Measurements from ENCODE around the gene IFT80. TPM values are rescaled to one million over a fixed set of nuclear protein-coding genes. Genes with fewer than 3 reads are reported as not detected.
A peak's percentile ranks its signal among the peaks of the same experiment; 100 is the strongest.

Gene IFT80
- 10 to 100 TPM in 1 of 3 donors, 1 to 10 TPM in 2; 5.5 to 10.1 (median 6.5) TPM for total RNA-seq

- ATAC-seq = peak; percentile 94 to 95
- peaks cover 17% of the 10 kb centered on the region for H3K36me3 Mint-ChIP-seq (ENCODE audit: insufficient read depth)
- H3K4me3 Mint-ChIP-seq = peak within 1 kb of the TSS; percentile 95
- no peaks in the 10 kb centered on the region for H3K9me3 Mint-ChIP-seq
- peak; percentile 96 for DNase-seq
- H3K4me1 Mint-ChIP-seq (ENCODE audit: low read depth) = peaks cover 43% of the 10 kb centered on the region
- H3K27me3 Mint-ChIP-seq (ENCODE audit: low read depth) = peaks cover 3% of the 10 kb centered on the region
Observed at GRCh38 chr3:160399125-160400029, at the start of gene IFT80, which contains the start of gene SMC4. Gene IFT80 (minus strand): TSS chr3:160399225. CDS start chr3:160384600, 14,625 bp downstream. Gene SMC4 (plus strand): TSS chr3:160399650. CDS start chr3:160400827, 1,177 bp downstream.

- no peak for DNase-seq
Observed at GRCh38 chr3:160447544-160447943, 48.5 kb upstream of the IFT80 start.

GRCh38 chr3:160446522-160447056, 47.6 kb upstream of the IFT80 start:
- Mint-ChIP-seq H3K9me3 (no peaks in the 10 kb centered on the region), H3K27me3 (ENCODE audit: low read depth) (no peaks in the 10 kb centered on the region), H3K36me3 (ENCODE audit: insufficient read depth) (peaks cover 4% of the 10 kb centered on the region), H3K4me1 (ENCODE audit: low read depth) (peaks cover 50% of the 10 kb centered on the region), H3K4me3 (no peak overlapping the region)
- DNase-seq = no peak
- no peak for ATAC-seq

More at GRCh38 chr3:160447544-160447943, 48.5 kb upstream of the IFT80 start:
- H3K36me3 Mint-ChIP-seq (ENCODE audit: insufficient read depth) = peaks cover 4% of the 10 kb centered on the region
- no peaks in the 10 kb centered on the region for H3K27me3 Mint-ChIP-seq (ENCODE audit: low read depth)
- ATAC-seq = no peak
- H3K9me3 Mint-ChIP-seq = no peaks in the 10 kb centered on the region
- peaks cover 47% of the 10 kb centered on the region for H3K4me1 Mint-ChIP-seq (ENCODE audit: low read depth)
- peak overlapping the region; percentile 16 for H3K4me3 Mint-ChIP-seq

GRCh38 chr3:160445854-160446253, 46.8 kb upstream of the IFT80 start:
- Mint-ChIP-seq H3K9me3 (no peaks in the 10 kb centered on the region), H3K4me3 (no peak overlapping the region), H3K27me3 (ENCODE audit: low read depth) (no peaks in the 10 kb centered on the region), H3K4me1 (ENCODE audit: low read depth) (peaks cover 52% of the 10 kb centered on the region), H3K36me3 (ENCODE audit: insufficient read depth) (peaks cover 6% of the 10 kb centered on the region)
- ATAC-seq = no peak
- DNase-seq = no peak

- no peaks in the 10 kb centered on the region for H3K27me3 Mint-ChIP-seq (ENCODE audit: low read depth)
- ATAC-seq = no peak
- peaks cover 18% of the 10 kb centered on the region for H3K36me3 Mint-ChIP-seq (ENCODE audit: insufficient read depth)
- peaks cover 50% of the 10 kb centered on the region for H3K4me1 Mint-ChIP-seq (ENCODE audit: low read depth)
- no peak overlapping the region for H3K4me3 Mint-ChIP-seq
- no peaks in the 10 kb centered on the region for H3K9me3 Mint-ChIP-seq
- no peak for DNase-seq
Observed at GRCh38 chr3:160444411-160444810, 45.4 kb upstream of the IFT80 start.

GRCh38 chr3:160440687-160441086, 41.7 kb upstream of the IFT80 start:
- ATAC-seq = no peak
- no peak for DNase-seq
- H3K4me1 Mint-ChIP-seq (ENCODE audit: low read depth) = peaks cover 57% of the 10 kb centered on the region
- no peaks in the 10 kb centered on the region for H3K27me3 Mint-ChIP-seq (ENCODE audit: low read depth)
- H3K4me3 Mint-ChIP-seq = no peak overlapping the region
- peaks cover 37% of the 10 kb centered on the region for H3K36me3 Mint-ChIP-seq (ENCODE audit: insufficient read depth)
- H3K9me3 Mint-ChIP-seq = no peaks in the 10 kb centered on the region

GRCh38 chr3:160437083-160437455, 38.0 kb upstream of the IFT80 start:
- no peaks in the 10 kb centered on the region for H3K27me3 Mint-ChIP-seq (ENCODE audit: low read depth)
- DNase-seq = no peak
- H3K9me3 Mint-ChIP-seq = no peaks in the 10 kb centered on the region
- H3K4me1 Mint-ChIP-seq (ENCODE audit: low read depth) = peaks cover 48% of the 10 kb centered on the region
- ATAC-seq = peak in 1 of 2 donors; percentile 34
- H3K36me3 Mint-ChIP-seq (ENCODE audit: insufficient read depth) = peaks cover 43% of the 10 kb centered on the region
- H3K4me3 Mint-ChIP-seq = no peak overlapping the region

- peaks cover 43% of the 10 kb centered on the region for H3K4me1 Mint-ChIP-seq (ENCODE audit: low read depth)
- DNase-seq (no peak), ATAC-seq (no peak)
- H3K27me3 Mint-ChIP-seq (ENCODE audit: low read depth) = no peaks in the 10 kb centered on the region
- no peak overlapping the region for H3K4me3 Mint-ChIP-seq
- peaks cover 48% of the 10 kb centered on the region for H3K36me3 Mint-ChIP-seq (ENCODE audit: insufficient read depth)
- no peaks in the 10 kb centered on the region for H3K9me3 Mint-ChIP-seq
Observed at GRCh38 chr3:160435747-160436146, 36.7 kb upstream of the IFT80 start.

- ATAC-seq (no peak), DNase-seq (no peak)
- H3K4me1 Mint-ChIP-seq (ENCODE audit: low read depth) = peaks cover 40% of the 10 kb centered on the region
- no peak overlapping the region for H3K4me3 Mint-ChIP-seq
- H3K27me3 Mint-ChIP-seq (ENCODE audit: low read depth) = no peaks in the 10 kb centered on the region
- H3K36me3 Mint-ChIP-seq (ENCODE audit: insufficient read depth) = peaks cover 42% of the 10 kb centered on the region
- H3K9me3 Mint-ChIP-seq = no peaks in the 10 kb centered on the region
Observed at GRCh38 chr3:160435095-160435494, 36.1 kb upstream of the IFT80 start.

GRCh38 chr3:160434071-160434470, 35.0 kb upstream of the IFT80 start:
- ATAC-seq (no peak), DNase-seq (no peak)
- Mint-ChIP-seq H3K36me3 (ENCODE audit: insufficient read depth) (peaks cover 36% of the 10 kb centered on the region), H3K27me3 (ENCODE audit: low read depth) (no peaks in the 10 kb centered on the region), H3K9me3 (no peaks in the 10 kb centered on the region), H3K4me1 (ENCODE audit: low read depth) (peaks cover 34% of the 10 kb centered on the region), H3K4me3 (no peak overlapping the region)

- DNase-seq = no peak
- H3K36me3 Mint-ChIP-seq (ENCODE audit: insufficient read depth) = peaks cover 29% of the 10 kb centered on the region
- H3K4me1 Mint-ChIP-seq (ENCODE audit: low read depth) = peaks cover 1% of the 10 kb centered on the region
- no peaks in the 10 kb centered on the region for H3K9me3 Mint-ChIP-seq
- no peak for ATAC-seq
- H3K27me3 Mint-ChIP-seq (ENCODE audit: low read depth) = no peaks in the 10 kb centered on the region
- H3K4me3 Mint-ChIP-seq = no peak overlapping the region
Observed at GRCh38 chr3:160427832-160428424, 28.9 kb upstream of the IFT80 start.

- ATAC-seq (no peak), DNase-seq (no peak)
- Mint-ChIP-seq H3K9me3 (no peaks in the 10 kb centered on the region), H3K27me3 (ENCODE audit: low read depth) (no peaks in the 10 kb centered on the region), H3K4me1 (ENCODE audit: low read depth) (peaks cover 12% of the 10 kb centered on the region), H3K4me3 (no peak overlapping the region), H3K36me3 (ENCODE audit: insufficient read depth) (peaks cover 12% of the 10 kb centered on the region)
Observed at GRCh38 chr3:160417311-160417710, 18.3 kb upstream of the IFT80 start.

GRCh38 chr3:160413613-160414248, 14.7 kb upstream of the IFT80 start:
- H3K9me3 Mint-ChIP-seq = no peaks in the 10 kb centered on the region
- peak; percentile 66 to 67 for ATAC-seq
- H3K4me1 Mint-ChIP-seq (ENCODE audit: low read depth) = peaks cover 14% of the 10 kb centered on the region
- DNase-seq = peak; percentile 61
- no peak overlapping the region for H3K4me3 Mint-ChIP-seq
- H3K36me3 Mint-ChIP-seq (ENCODE audit: insufficient read depth) = peaks cover 7% of the 10 kb centered on the region
- no peaks in the 10 kb centered on the region for H3K27me3 Mint-ChIP-seq (ENCODE audit: low read depth)

- Mint-ChIP-seq H3K9me3 (no peaks in the 10 kb centered on the region), H3K4me3 (no peak overlapping the region), H3K4me1 (ENCODE audit: low read depth) (peaks cover 16% of the 10 kb centered on the region), H3K27me3 (ENCODE audit: low read depth) (no peaks in the 10 kb centered on the region), H3K36me3 (ENCODE audit: insufficient read depth) (peaks cover 9% of the 10 kb centered on the region)
- ATAC-seq (no peak), DNase-seq (no peak)
Observed at GRCh38 chr3:160412477-160412876, 13.5 kb upstream of the IFT80 start.
